ENCODE results near the gene MCUB.
"Not testable (repeated sequence)": the region's sequence is repeated elsewhere in the genome, so short reads cannot be mapped to it uniquely, and the experiment has no call there.

Gene MCUB, protein sequence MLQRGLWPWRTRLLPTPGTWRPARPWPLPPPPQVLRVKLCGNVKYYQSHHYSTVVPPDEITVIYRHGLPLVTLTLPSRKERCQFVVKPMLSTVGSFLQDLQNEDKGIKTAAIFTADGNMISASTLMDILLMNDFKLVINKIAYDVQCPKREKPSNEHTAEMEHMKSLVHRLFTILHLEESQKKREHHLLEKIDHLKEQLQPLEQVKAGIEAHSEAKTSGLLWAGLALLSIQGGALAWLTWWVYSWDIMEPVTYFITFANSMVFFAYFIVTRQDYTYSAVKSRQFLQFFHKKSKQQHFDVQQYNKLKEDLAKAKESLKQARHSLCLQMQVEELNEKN

DNA sequence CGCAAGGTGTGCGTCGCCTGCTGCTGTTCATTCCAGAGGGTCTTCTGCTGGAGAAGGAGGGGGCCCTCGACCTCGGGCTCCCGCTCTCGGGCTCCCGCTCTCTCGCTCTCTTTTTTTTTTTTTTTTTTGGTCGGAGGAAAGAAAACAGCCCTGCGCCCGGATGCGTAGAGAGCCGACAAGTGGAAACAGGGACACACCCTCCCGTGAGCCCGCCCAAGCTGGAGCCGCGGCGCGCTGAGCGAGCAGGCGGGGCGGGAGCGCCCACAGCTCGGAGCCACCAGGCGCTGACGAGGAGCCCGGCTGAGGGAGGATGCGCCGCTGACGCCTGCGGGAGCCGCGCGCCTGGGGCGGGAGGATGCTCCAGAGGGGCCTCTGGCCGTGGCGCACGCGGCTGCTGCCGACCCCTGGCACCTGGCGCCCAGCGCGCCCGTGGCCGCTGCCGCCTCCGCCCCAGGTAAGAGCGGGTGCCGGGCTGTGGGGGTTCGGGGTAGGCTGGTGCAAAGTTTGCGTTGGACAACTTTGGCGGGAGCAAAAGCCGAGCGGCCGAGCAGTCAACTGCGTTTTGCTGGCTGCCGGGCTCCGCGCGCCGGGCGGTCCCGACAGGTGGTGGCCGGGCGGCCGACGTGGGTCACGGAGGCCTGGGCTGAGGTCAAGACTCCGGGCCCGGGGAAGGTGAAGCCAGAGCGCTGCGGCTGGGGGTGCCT, at the start of gene MCUB:
Gene MCUB (plus strand): TSS at position 264 of the 704 bp plus-strand sequence. CDS start 92 bp downstream, at position 356.
- DNase-seq = peak; percentile 81 to 83

DNA sequence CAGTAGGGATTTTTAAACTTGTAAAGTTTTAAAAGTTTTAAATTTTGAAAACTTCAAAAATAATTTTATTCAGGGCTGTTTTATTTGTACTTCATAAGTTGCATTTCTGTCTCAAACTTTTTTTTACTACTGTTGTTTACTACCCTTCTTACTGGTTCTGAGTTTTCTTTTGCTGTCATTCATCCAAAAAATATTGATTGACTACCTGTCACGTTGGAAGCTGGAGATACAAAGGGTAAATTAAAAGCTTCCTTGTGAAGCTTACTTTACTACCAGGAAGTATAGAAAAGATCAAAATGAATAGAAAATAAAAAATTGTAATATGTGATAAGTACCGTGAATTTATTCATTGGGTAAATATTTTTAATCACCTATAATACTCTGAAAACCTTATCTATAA, 49.4 kb upstream of the MCUB start:
- DNase-seq = no peak

DNA sequence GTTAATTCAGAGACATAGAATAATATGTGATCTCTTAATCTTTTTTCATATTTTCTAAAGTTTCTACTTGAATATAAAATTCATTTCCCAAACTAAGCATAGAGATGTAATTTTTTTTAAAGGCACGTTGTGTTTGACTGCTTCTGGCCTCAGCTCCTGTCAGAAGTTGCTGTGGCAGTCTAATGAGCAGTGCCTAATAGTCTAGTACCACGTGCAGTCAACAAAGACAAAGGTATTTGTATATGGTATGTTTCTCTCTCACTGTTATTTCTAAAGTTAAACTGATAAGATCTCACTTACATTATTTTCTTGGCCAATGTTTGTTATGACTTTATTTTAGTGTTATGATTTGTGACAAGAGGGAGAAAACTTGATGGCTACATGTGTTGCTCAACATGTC, 48.6 kb upstream of the MCUB start:
- no peak for DNase-seq

DNA sequence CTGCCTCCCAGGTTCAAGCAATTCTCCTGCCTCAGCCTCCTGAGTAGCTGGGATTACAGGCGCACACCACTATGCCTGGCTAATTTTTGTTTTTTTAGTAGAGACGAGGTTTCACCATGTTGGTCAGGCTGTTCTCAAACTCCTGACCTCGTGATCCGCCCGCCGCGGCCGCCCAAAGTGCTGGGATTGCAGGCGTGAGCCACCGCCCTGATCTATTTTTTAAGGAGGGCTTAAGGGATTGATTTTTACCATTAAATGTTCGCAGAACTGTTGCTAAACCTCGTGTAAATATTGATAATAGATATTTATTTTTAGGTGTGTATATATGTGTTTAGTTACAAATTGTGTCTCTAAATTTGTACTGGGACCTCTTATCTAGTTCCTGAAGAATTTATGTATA, 46.7 kb upstream of the MCUB start:
- DNase-seq = not testable (repeated sequence)

DNA sequence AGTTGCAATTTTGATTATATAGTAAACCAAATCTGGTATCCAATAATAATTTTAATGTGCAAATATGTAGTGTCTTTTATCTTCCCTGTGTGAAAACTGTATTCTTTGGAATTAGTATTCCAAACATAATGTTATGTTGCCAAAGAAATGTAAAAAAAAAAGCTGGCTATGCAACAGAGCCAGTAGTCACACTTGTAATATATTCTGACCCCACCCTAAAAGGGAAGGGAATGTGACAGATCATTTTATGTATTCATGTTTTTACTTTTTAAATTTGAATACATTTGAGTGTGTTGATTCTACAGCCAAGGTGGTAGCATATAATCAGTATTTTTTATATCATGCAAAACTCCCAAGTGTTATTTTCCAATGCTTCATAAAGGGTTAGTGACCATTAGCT, 27.9 kb upstream of the MCUB start:
- DNase-seq = no peak

DNA sequence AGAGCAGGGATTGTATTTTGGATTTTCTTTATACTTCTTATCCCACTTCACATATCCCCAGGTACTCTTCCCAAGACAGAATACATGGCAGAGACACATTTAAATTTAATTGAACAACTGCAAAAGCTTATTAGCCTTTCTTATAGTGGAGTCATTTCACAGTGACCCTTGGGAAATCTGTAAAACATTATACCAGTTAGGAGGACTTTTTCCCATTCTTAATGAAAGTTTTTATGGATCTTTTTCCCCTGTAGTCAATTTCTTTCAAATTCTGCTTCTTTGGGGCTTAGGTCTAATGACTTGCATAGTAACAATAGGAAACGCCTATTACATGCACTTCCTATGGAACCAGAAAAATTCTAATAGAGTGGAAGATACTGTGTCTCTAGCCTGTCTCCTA, 14.6 kb upstream of the MCUB start:
- DNase-seq = no peak

DNA sequence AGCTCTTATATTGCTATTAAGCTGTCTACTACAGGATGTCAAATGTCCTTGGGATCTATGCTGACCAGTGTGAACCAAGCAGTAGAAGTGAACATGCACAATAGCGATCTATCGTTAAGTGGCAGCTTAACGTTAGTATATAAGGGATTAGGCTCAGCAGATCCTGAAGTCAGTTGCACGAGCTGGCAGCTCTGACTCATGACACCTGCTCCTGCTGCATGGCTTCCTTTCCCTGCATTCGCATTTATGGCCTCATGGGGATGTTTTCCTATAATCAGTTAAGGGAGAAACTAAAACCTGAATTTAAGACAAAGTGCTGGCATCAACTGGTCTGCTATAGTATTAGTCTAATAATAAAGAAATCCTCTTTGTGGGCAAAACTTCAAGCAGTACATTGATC, 12.7 kb upstream of the MCUB start:
- DNase-seq = no peak

DNA sequence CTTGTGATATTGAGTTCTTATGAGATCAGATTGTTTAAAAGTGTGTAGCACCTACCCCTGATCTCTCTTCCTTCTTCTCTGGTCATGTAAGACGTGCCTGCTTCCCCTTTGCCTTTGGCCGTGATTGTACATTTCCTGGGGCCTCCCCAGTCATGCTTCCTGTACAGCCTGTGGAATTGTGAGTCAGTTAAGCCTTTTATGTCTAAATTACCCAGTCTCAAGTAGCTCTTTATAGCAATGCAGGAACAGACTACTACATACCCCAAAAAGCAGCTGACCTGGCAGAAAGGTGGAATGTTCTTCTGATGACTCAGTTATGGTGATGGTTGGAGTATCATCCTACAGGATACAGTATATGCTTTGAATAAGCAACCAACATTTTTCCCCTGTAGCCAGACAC, 11.4 kb upstream of the MCUB start:
- DNase-seq = no peak

DNA sequence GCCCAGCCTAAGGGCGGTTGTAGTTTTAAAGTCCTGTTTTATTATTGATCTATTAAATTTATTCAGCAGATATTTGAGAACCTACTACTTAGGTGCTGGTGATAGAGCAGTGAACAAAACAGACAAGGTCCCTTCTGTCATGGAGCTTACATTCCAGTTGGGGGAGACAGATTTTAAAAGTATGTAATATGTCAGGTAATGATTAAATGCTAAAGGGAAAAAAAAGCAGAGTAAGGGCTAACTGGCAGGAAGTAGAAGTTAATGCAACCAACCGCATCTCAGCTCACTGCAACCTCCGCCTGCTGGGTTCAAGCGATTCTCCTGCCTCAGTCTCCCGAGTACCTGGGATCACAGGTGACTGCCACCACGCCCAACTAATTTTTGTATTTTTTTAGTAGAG, 7.8 kb upstream of the MCUB start:
- DNase-seq = no peak

DNA sequence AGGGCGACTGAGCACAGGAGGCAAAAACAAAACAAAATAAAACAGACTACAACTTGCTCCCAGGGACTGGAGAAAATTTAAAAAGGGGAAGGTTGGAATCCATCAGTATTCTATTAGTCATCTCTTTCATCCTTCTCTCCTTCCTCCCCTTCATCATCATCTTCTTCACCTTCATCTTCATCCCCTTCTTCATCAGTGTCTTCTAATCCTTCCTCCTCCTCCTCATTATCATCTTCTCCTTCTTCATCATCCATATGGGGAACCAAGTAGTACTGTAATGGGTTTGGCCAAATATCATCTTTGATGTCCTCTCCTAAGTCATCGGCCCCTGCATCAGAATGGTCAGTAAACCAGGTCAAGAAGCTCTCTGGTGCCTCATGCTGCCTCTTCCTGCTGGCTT, 6.9 kb upstream of the MCUB start:
- DNase-seq = no peak

DNA sequence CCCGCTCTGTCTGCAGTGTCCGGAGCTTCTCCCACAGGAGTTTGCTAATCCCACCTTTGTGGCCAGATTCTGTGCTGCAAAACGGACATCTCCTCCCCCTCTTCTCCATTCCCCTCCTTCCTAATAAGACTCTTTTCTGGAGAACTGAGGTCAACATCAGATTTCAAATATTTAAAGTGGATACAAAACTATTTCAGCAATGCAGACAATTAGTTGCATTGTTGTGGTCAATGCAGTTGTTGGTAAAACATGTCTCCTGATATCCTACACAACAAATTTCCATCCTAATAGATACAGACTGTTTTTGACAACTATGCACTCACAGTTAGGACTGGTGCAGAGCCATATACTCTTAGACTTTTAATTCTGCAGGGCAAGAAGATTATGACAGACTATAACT, 5.1 kb upstream of the MCUB start:
- no peak for DNase-seq

DNA sequence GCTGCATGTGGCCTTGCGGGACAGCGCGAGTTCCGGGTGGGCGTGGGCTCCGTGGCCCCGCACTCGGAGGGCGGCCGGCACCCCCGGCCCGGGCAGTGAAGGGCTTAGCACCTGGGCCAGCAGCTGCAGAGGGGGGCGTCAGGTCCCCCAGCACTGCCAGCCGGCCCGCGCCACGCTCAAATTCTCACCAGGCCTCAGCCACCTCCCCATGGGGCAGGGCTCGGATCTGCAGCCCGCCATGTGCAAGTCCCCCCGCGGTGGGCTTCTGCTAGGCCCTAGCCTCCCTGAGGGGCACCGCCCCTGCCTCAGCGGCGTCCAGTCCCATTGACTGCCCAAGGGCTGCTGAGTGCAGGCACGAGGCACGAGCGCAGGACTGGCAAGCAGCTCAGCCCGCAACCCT, 2.6 kb upstream of the MCUB start:
- DNase-seq = no peak

DNA sequence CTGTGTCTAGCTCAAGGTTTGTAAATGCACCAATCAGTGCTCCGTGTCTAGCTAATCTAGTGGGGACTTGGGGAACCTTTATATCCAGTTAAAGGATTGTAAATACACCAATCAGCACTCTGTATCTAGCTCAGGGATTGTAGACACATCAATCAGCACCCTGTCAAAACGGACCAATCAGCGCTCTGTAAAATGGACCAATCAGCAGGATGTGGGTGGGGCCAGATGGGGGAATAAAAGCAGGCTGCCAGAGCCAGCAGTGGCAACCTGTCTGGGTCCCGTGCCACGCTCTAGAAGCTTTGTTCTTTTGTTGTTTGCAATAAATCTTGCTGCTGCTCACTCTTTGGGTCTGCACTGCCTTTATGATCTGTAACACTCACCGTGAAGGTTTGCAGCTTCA, 2.0 kb upstream of the MCUB start:
- DNase-seq = not testable (repeated sequence)

DNA sequence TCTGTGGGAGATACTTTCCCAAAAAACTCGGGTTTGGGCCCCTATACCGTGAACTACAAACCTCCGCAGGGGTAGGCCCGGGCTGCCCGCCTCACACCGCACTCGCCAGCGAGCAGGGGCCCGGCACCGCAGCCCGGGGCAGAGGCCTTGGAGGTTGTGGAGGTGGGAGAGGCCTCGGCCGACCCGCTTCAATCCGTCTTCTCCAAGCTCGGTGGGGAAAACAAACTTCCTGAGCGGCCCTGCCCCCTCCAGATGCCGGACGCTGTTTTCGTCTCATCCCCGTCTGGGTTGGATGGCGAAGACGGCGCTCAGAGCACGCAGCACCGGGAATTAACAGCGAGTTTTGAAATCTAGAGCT, 442 bp upstream of the MCUB start:
- DNase-seq = peak in 1 of 2 donors; percentile 38

DNA sequence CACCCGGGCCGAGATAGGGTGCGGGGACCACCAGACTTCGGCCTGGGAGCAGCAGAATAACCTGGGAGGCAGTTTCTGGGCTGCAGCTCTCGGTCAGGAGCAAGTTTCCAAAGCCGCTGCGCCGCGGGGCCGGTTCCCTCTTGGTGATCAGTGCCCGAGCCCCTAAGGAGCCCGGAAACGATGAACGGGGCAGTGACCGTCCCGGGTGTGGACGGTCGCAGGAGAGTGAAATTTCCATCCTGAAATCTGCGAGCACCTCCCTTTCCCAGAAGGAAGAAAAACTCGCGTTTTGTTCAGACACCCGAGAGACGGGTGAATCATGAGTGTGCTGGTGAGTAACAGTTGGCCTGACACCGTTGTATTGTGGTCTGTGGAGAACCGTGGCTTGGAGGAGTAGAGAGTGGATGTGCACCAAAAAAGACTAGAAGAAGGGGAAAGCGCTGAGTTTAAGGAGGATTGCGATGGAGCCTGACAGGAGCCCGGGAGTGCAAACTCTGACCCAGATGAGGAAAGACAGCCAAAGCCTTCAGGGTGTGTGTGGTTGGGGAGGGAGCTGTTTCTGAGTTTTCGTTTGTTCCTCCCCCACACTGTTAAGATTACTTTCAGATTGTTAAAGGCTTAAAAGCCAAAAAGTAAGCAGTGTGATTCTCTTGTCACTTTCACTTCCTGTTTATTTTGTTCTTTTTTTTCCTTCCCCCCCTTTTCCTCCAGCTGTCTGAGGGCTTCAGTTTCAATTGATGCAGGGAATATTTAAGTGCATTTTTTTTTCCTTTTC, 828 bp downstream of the MCUB start:
- DNase-seq = peak; percentile 44 to 53

DNA sequence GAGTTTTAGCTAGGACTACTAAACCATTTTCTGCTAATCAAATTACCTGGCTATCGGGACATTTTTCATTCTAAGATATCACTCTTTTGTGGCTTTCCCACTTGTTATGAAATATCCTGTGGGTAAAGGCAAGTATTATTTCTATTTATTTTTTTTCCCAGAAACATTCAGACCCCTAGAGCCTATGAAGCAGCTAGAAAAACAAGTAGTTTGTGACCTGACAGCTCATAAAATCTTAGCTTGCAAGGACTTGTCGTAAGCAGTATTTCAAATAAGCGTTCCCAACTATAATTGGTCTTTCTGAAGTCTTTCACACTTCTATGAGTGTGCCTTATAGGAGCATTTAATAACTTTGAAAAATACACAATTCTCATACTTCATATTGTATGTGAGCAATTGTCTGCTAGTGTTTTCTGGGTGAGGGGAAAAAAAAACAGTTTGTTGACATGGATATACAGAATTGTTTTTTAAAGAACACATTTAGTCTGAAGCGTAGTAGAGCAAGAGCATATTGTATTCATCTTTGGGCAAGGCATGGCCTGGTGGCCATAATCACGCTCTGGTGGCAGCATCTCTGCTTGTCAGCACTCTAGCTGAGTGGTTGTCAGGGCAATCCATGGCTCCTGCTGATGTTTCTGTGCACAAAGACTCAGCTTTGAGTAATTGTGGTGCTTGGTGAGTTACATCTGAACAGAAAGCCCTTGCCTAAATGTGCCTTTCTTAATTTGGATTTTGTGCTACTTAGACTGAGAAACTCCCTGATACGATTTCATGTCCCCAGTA, 2.6 kb downstream of the MCUB start:
- peak in 1 of 2 donors; percentile 22 for DNase-seq

DNA sequence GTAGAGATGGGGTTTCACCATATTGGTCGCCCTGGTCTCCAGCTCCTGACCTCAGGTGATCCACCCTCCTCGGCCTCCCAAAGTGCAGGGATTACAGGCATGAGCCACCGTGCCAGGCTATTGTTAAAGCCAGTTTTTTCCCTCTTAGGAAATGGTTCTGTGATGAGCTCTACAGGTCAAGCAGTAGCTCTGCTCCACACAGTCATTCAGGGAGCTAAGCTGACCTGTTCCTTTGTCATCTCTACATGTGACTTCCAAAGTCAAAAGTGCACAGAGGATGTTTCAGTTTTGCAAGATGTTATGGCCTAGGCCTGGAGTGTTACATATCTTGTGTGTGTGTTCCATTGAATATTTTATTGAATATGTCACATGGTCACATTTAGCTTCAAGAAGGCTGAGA, 11.4 kb downstream of the MCUB start:
- DNase-seq = no peak

DNA sequence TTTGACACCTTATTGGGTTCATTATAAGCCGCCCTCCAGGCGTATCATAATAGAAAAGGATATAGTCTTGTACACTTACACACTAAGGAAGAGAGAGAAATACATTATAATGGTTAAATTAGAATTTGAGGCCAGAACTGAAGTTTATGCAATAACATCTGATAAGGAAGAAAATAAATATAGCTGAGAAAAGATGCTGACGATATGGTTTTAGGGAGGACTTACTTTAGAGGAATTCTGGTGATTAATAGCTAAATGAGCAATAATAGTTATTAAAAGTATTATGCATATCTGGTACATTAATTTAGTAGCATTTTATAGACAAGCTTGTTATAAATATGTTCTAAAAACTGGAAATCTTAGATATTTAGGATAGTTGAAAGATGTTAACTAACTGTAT, 12.1 kb downstream of the MCUB start:
- DNase-seq = no peak

DNA sequence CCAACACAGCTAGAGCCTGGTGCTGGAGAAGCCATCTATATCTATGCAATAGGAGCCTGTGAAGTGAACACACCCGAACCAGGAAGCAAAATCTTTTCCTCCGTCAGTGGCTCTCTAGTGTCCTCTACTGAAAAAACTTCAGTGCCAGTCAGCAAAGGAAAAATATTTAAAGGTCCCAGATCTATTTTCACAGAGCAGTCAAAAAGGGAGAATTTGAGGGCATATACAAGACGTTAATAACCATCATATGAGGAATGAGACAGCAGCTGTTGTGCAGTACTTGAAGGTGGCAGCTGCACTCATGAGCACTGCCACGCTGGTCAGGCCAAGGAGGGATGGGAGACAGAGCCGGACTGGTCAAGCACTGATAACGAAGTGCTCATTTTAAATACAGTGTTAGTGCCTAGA, 14.4 kb downstream of the MCUB start:
- DNase-seq = no peak

DNA sequence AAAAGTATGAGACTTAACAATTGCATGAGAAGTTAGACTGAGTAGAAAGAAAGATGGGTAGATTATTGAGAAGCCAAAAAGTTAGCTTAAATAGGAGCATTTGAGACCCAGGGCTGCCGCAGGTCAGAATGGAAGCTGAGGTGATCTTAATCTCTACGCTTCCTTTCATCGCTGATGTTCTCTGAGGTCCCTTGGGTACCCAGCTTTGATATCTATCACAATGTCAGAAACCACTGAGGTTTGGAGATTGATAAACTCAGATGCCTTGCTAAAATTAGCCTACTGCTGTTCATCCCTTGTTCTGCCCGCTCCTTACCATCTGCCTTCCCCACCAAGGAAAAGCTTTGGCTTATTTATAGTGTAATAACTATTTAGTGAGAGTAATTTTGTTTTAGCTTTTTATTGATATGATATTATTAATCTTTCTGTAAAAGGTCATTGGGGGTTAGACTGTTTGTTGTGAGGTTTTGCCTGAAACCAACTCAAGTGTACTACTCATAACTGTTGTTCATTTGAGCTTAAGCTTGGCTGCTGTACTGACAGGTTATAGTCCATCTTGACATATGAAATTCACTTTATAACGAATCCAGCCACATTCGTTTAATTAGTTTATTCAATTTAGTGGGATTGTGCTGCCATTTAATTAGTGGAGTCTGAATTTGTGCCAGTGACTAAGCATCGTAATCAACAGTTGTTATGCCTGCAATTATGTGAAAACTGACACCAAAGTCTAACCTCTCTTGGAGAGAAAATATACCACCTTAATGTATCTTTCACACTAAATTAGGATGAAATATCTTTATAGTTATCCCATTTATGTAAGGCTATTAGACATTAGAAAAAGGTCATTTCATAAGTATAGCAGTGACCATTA, 15.1 kb downstream of the MCUB start:
- no peak for DNase-seq

DNA sequence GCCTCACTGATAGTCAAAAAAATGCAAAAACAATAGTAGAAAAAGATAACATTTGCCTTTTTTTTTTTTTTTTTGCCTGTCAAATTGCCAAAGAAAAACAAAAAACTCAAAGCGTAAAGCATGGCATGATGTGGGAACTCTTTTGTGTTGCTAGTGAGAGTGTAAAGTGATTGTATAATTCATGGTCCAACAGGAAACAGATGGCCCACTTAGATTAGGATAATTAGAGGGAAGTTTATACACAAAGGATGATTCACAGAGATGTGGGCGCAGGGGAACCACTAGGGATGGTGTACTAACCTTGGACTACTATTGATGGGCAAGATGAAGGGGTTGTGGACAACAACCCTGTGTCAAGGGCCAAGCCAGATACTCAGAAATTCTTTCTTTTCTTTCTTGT, 16.4 kb downstream of the MCUB start:
- no peak for DNase-seq

DNA sequence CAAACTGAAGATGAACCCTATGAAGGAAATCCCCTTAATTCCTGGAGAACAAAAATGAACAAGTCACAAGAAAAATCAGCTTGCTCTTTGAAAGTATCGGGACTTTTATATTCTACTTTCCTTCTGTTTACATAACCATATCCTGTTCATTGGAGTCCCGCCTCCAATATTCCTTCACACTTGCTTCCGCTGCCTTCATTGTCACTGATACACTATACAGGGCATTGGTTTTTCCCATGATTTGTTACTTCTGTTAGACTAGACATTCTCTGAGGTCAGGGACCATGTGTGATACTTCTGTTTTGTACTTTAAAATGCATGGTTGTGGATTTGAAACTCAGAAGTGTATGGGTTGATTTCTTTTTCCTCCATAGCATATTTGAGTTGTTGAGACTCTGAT, 18.8 kb downstream of the MCUB start:
- no peak for DNase-seq

All from stimulated activated CD4-positive, alpha-beta T cell treated with anti-CD3 and anti-CD28 coated beads, Interleukin-2, amount 100 ng/mL, for 48 hours (primary cell).